GM21723 (cell line): Measurements from ENCODE around the gene CDH3.

Source experiments
- ATAC-seq: cut with Tn5 transposase; IDR thresholded peaks from one replicate; pipeline ENCODE4 v1.9.1; 2021; ENCODE audit warnings: mild to moderate bottlenecking, moderate library complexity; ENCODE audit not compliant: unreplicated experiment

Gene CDH3

GRCh38 chr16:68734782-68735181 is 89.7 kb downstream of the CDH3 start:
- no peak for ATAC-seq

GRCh38 chr16:68736561-68736960 is 91.5 kb downstream of the CDH3 start:
- no peak for ATAC-seq

- ATAC-seq, result no peak
Observed at GRCh38 chr16:68737046-68737729, 92.1 kb downstream of the CDH3 start, which contains the start of gene CDH1. Gene CDH1, plus strand, starts transcription at chr16:68737292. Its CDS starts 124 bp downstream, at chr16:68737416.

GRCh38 chr16:68737730-68738629 is 92.9 kb downstream of the CDH3 start:
- ATAC-seq, result no peak

GRCh38 chr16:68739964-68740627 is 95.0 kb downstream of the CDH3 start:
- no peak for ATAC-seq

- ATAC-seq, result no peak
Observed at GRCh38 chr16:68740628-68741346, 95.7 kb downstream of the CDH3 start.

GRCh38 chr16:68743664-68744063 is 98.6 kb downstream of the CDH3 start:
- no peak for ATAC-seq

GRCh38 chr16:68744744-68745280 is 99.7 kb downstream of the CDH3 start:
- no peak for ATAC-seq

GRCh38 chr16:68746951-68747350 is 101.8 kb downstream of the CDH3 start:
- ATAC-seq, result no peak

GRCh38 chr16:68749432-68749831 is 104.3 kb downstream of the CDH3 start:
- ATAC-seq, result no peak
